Measurements from ENCODE around the gene USP35.

Gene USP35

GRCh38 chr11:78150346-78150745 lies 38.4 kb upstream of the USP35 start:
- H3K4me3 ChIP-seq (replicated peaks; ENCODE audit: low read depth, low read length) = no peak overlapping the region
- DNase-seq (ENCODE audit: low read depth) = no peak
- TF ChIP-seq CTCF (IDR thresholded peaks at IDR 0.05; ENCODE audit: low read length, missing control alignments) = no peak

GRCh38 chr11:78150754-78151153 lies 38.0 kb upstream of the USP35 start:
- TF ChIP-seq CTCF (IDR thresholded peaks at IDR 0.05; ENCODE audit: low read length, missing control alignments) = no peak
- no peak for DNase-seq (ENCODE audit: low read depth)
- no peak overlapping the region for H3K4me3 ChIP-seq (replicated peaks; ENCODE audit: low read depth, low read length)

GRCh38 chr11:78151804-78152203 lies 36.9 kb upstream of the USP35 start:
- TF ChIP-seq CTCF (IDR thresholded peaks at IDR 0.05; ENCODE audit: low read length, missing control alignments) = no peak
- no peak for DNase-seq (ENCODE audit: low read depth)
- no peak overlapping the region for H3K4me3 ChIP-seq (replicated peaks; ENCODE audit: low read depth, low read length)

GRCh38 chr11:78156127-78156844 lies 32.4 kb upstream of the USP35 start:
- no peak for TF ChIP-seq CTCF (IDR thresholded peaks at IDR 0.05; ENCODE audit: low read length, missing control alignments)
- no peak for DNase-seq (ENCODE audit: low read depth)
- no peak overlapping the region for H3K4me3 ChIP-seq (replicated peaks; ENCODE audit: low read depth, low read length)

- no peak overlapping the region for H3K4me3 ChIP-seq (replicated peaks; ENCODE audit: low read depth, low read length)
- no peak for TF ChIP-seq CTCF (IDR thresholded peaks at IDR 0.05; ENCODE audit: low read length, missing control alignments)
- DNase-seq (ENCODE audit: low read depth) = no peak
Observed at GRCh38 chr11:78158987-78159652, 29.6 kb upstream of the USP35 start.

GRCh38 chr11:78160557-78160956 lies 28.2 kb upstream of the USP35 start:
- DNase-seq (ENCODE audit: low read depth) = no peak
- no peak for TF ChIP-seq CTCF (IDR thresholded peaks at IDR 0.05; ENCODE audit: low read length, missing control alignments)
- H3K4me3 ChIP-seq (replicated peaks; ENCODE audit: low read depth, low read length) = no peak overlapping the region

- TF ChIP-seq CTCF (IDR thresholded peaks at IDR 0.05; ENCODE audit: low read length, missing control alignments) = no peak
- DNase-seq (ENCODE audit: low read depth) = no peak
- no peak overlapping the region for H3K4me3 ChIP-seq (replicated peaks; ENCODE audit: low read depth, low read length)
Observed at GRCh38 chr11:78161346-78161745, 27.4 kb upstream of the USP35 start.

Data from fibroblast of pulmonary artery (primary cell).